ENCODE results near the gene CCDC71L. TPM values are rescaled to one million over a fixed set of nuclear protein-coding genes. Genes with fewer than 3 reads are reported as not detected.

The CCDC71L gene
- polyA plus RNA-seq, 4 donors: 7.0 to 11.8 (median 8.2) TPM

- peak in 1 of 4 donors; percentile 29 for DNase-seq (ENCODE audit: low read depth in 4 of 4, low spot score in 2 of 4)
These were observed 1.6 kb downstream of the CCDC71L start for GRCh38 chr7:106659166-106659962.

- no peak for DNase-seq (ENCODE audit: low read depth in 4 of 4, low spot score in 2 of 4)
These were observed 2.4 kb downstream of the CCDC71L start for GRCh38 chr7:106658316-106659165.

GRCh38 chr7:106657085-106657991 lies 3.6 kb downstream of the CCDC71L start:
- no peak for DNase-seq (ENCODE audit: low read depth in 4 of 4, low spot score in 2 of 4)

GRCh38 chr7:106655703-106656498 lies 5.1 kb downstream of the CCDC71L start:
- no peak for DNase-seq (ENCODE audit: low read depth in 4 of 4, low spot score in 2 of 4)

DNA sequence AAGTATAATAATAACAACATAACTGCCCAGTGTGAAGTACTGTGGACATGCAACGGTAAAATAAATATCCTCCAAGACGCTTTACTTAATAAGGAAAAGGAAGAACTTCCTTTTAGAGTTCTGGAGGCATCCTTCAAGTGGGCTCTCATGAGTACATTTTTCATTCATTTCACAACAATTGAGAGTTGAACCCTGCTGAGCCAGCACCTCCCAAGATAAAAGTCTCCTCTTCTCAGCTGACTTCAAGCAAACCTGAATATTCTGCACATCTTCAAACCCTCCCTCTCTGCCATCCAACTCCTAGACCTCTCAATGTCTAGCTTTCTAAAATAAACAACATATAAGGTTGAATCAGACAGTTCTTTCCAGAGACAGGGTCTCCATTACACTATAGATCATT lies 7.5 kb downstream of the CCDC71L start:
- no peak for DNase-seq (ENCODE audit: low read depth in 4 of 4, low spot score in 2 of 4)

DNA sequence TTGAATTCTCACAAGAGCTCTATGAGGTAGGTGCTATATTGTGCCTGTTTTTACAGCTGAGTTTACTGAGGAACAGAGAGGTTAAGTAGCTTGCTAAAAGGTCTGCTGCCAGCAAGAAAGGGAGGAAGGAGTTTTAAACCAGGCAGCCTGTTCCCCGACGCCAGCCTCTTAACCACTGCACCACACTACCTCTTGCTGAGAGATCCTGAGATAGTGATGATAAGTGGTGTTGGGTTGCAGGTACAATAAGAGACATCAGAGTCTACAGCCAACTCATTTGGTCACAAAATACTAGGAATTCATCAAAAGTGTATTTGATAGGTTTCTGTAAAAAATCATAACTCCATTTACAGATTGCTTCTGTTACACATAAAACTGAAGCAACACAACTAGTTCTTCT lies 8.0 kb downstream of the CCDC71L start:
- no peak for DNase-seq (ENCODE audit: low read depth in 4 of 4, low spot score in 2 of 4)

DNA sequence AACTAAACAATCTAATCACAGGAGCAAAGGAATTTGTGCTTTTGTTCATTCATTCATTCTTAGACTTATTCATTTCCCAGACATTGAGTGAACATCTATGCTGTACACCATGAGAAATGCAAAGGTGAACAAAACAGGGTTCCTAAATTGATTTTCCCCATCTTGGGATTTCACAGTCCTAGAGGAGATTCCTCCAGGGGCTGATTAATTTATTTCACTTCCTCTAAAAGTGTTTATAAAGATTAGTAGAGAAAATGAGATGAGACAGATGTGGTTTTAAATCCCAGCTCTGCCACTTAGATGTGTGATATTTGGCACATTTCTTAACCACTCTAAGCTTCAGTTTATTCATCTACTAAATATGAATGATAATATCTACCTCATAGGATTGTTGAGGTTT lies 8.9 kb downstream of the CCDC71L start:
- no peak for DNase-seq (ENCODE audit: low read depth in 4 of 4, low spot score in 2 of 4)

DNA sequence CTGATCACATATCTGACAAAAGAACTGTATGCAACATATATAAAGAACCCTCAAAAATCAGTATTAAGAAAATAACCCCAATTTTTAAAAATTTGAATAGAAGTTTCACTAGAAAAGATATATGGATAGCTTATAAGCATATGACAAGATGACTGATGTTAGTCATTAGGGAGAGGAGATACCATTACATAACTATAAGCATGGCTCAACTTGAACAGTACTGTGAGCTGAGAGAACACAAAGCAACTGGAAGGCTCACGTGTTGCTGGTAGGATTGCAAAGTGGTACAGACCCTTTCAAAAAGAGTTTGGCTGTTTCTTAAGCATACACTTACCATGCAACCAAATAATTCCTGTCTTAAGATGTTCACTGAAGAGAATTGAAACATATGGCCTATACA lies 14.7 kb downstream of the CCDC71L start:
- DNase-seq (ENCODE audit: low read depth in 4 of 4, low spot score in 2 of 4): no peak

GRCh38 chr7:106644999-106645398 lies 16.0 kb downstream of the CCDC71L start:
- DNase-seq (ENCODE audit: low read depth in 4 of 4, low spot score in 2 of 4): no peak

DNA sequence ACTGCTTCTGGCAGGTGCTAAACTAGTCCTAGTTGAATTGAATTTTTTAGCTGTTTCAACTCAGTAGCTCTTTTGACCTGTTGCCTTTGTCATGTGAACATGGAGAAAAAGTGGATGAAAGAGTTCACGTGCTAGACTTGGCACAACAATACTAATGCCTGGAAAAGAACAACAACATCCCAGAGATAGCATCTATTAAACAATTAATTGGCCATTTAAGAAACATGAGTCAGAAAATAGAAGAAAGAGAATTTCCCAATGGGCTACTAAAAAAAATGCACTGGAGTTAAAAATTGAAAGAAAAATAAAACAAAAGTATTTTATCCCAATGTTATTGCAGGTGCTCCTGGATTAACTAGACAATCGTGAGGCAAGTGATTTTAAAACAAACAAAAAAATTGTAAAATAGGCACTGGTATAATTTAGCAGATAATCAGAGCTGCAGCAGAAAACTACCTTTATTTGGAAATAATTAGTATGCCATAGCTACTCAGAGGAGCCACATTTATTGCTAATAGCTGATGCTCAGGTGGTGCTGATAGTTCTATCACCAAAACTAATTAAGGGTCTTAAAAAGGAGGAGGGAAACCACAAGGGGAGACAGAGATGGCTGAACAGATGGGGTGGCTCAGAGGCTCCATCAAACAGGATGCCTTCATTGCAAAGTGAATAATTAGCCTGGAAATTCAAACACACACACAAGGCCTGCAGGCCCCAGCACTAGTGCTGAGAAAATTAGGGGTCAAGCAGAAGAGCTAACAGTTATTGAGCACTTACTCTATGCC lies 17.6 kb downstream of the CCDC71L start:
- no peak for DNase-seq (ENCODE audit: low read depth in 4 of 4, low spot score in 2 of 4)

- no peak for DNase-seq (ENCODE audit: low read depth in 4 of 4, low spot score in 2 of 4)
These were observed 19.5 kb downstream of the CCDC71L start for GRCh38 chr7:106641416-106641815.

GRCh38 chr7:106640368-106641141 lies 20.4 kb downstream of the CCDC71L start:
- no peak for DNase-seq (ENCODE audit: low read depth in 4 of 4, low spot score in 2 of 4)

DNA sequence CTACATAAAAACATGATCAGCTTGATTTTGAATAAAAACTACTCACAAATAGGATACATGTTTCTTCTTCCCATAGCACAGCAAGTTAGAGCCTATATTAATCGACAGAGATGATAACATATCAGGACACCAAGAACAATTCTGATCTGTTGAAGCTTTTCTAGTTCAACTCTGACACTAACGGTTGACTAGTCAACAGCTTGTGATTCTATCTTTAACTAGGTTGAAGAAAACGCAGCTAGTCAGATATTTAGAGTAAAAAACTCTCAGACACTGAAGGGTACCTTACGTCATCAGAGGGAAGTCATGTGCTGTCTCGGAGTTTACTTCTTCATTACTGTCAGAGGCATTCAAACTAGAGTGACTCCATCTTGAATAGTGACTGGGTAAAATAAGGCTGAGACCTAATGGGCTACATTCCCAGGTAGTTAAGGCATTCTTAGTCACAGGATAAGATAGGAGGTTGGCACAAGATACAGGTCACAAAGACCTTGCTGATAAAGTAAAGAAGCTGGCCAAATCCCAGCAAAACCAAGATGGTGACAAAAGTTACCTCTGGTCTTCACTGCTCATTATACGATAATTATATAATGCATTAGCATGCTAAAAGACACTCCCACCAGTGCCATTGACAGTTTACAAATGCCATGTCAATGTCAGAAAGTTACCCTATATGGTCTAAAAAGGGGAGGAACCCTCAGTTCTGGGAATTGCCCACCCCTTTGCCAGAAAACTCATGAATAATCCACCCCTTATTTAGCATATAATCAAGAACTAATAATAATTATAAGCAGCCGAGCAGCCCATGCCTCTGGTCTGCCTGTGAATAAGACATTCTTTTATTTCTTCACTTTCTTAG lies 21.3 kb downstream of the CCDC71L start:
- no peak for DNase-seq (ENCODE audit: low read depth in 4 of 4, low spot score in 2 of 4)

GRCh38 chr7:106635411-106635810 lies 25.5 kb downstream of the CCDC71L start:
- no peak for DNase-seq (ENCODE audit: low read depth in 4 of 4, low spot score in 2 of 4)

DNA sequence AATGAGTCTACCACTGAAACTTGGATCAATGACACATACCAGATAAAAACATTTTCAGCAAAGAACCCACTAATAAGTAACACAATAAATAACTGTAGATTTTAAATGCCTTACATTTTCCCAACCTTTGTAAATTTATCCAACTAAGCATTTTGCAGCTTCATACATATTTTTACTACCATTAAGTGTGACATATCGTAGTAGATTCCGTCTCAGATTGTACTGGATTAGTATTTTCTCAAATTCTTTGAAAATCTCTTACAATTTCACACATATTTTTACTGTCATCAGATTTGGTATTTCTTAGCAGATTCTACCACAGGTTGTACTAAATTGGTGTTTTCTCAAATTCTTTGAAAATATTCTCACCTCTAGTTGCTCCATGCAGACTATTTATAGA lies 26.0 kb downstream of the CCDC71L start:
- no peak for DNase-seq (ENCODE audit: low read depth in 4 of 4, low spot score in 2 of 4)

DNA sequence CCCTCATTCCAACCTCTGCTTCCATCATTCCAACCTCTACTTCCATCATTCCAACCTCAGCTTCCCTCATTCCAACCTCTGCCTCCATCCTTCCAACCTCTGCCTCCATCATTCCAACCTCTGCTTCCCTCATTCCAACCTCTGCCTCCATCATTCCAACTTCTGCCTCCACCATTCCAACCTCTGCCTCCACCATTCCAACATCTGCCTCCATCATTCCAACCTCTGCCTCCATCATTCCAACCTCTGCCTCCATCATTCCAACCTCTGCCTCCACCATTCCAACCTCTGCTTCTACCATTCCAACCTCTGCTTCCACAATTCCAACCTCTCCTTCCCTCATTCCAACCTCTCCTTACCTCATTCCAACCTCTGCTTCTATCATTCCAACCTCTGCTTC lies 30.3 kb downstream of the CCDC71L start:
- no peak for DNase-seq (ENCODE audit: low read depth in 4 of 4, low spot score in 2 of 4)

- DNase-seq (ENCODE audit: low read depth in 4 of 4, low spot score in 2 of 4): no peak
These were observed 31.4 kb downstream of the CCDC71L start for GRCh38 chr7:106629516-106629915.
